A549 (cell line): ENCODE results near the gene FAM20B. TPM values are rescaled to one million over a fixed set of nuclear protein-coding genes. Genes with fewer than 3 reads are reported as not detected.

Experiments used
- ATAC-seq, 2 experiments: fragments of 200-7000 bp in 1 of 2; fragments of >200 bp in 1 of 2; cut with Nextera tagmentation in 1 of 2; cut with Tn5 transposase in 1 of 2; 3 replicates each; pipeline versions ENCODE4 v1.8.0 to v1.9.1; 2018 to 2020; ENCODE audit warnings: mild to moderate bottlenecking in 1 of 2, moderate library complexity in 1 of 2
- CTCF ChIA-PET: fragments of 300-600 bp; sonication (Branson Sonifier 250); formaldehyde crosslinking; extraction: SDS; loops from one replicate; lab custom pipeline; 2021; ENCODE audit warnings: antibody characterized with exemption, inconsistent platforms; lab: Yijun Ruan, JAX
- POLR2A ChIA-PET: fragments of 350-600 bp; formaldehyde crosslinking; extraction: SDS; loops from one replicate; lab custom pipeline; 2021; ENCODE audit warnings: antibody characterized with exemption, inconsistent platforms; lab: Yijun Ruan, JAX
- DNase-seq, 2 experiments: peaks; one replicate each; pipeline versions ENCODE4 v3.0.0 to v3.0.0-alpha.2; 2011 to 2016; ENCODE audit warnings: low read depth in 1 of 2, low spot score in 1 of 2
- FAIRE-seq: peaks from 2 replicates; lab custom pipeline; 2011; peaks lifted over from hg19 to GRCh38; lab: Jason Lieb, UNC
- H3K27ac ChIP-seq, 2 experiments: fragments of >200 bp; sonication (Bioruptor Twin); formaldehyde crosslinking; 3 replicates each; pipeline ENCODE4 v1.5.1; 2016 to 2017
- H3K4me1 ChIP-seq: fragments of >200 bp; sonication (Bioruptor Twin); formaldehyde crosslinking; 3 replicates; pipeline ENCODE4 v1.6.1; 2016
- H3K4me2 ChIP-seq: fragments of >200 bp; sonication (Bioruptor Twin); formaldehyde crosslinking; 3 replicates; pipeline ENCODE4 v1.6.1; 2016
- H3K4me3 ChIP-seq: fragments of >200 bp; sonication (Bioruptor Twin); formaldehyde crosslinking; 3 replicates; pipeline ENCODE4 v1.5.1; 2016
- H3K9me3 ChIP-seq: fragments of >200 bp; sonication (Bioruptor Twin); formaldehyde crosslinking; 3 replicates; pipeline ENCODE4 v1.6.1; 2016
- BHLHE40 ChIP-seq: IDR thresholded peaks from 2 replicates; pipeline ENCODE4 v1.6.1; 2012; ENCODE audit warnings: low read depth, low read length, inconsistent platforms
- CBX8 ChIP-seq: fragments of 200-600 bp; sonication (generic); IDR thresholded peaks from 2 replicates; pipeline ENCODE4 v1.6.1; 2016
- EHMT2 ChIP-seq: fragments of 200-600 bp; sonication (generic); IDR thresholded peaks from 2 replicates; pipeline ENCODE4 v1.6.1; 2016; ENCODE audit warnings: antibody characterized with exemption, low read depth, mild to moderate bottlenecking, moderate library complexity
- ESRRA ChIP-seq: fragments of 150-350 bp; IDR thresholded peaks from 2 replicates; pipeline ENCODE4 v1.6.1; 2014; ENCODE audit warnings: mild to moderate bottlenecking, low read length, borderline replicate concordance
- HMGXB4 ChIP-seq: fragments of 250-450 bp; sonication (Bioruptor Pico); IDR thresholded peaks from 2 replicates; pipeline ENCODE4 v1.5.0; 2021; ENCODE audit warnings: mild to moderate bottlenecking, moderate library complexity, borderline replicate concordance
- HOXA7 ChIP-seq: fragments of 250-450 bp; sonication (Bioruptor Pico); IDR thresholded peaks from 2 replicates; pipeline ENCODE4 v1.5.0; 2020; ENCODE audit warnings: mild to moderate bottlenecking, moderate library complexity
- JUNB ChIP-seq: fragments of >200 bp; sonication (Bioruptor Twin); formaldehyde crosslinking; IDR thresholded peaks from 2 replicates; pipeline ENCODE4 v1.6.1; 2016
- KDM1A ChIP-seq: fragments of 200-600 bp; sonication (generic); IDR thresholded peaks from 2 replicates; pipeline ENCODE4 v1.6.1; 2016; ENCODE audit warnings: low read depth, mild to moderate bottlenecking
- MAFK ChIP-seq: fragments of 450-650 bp; IDR thresholded peaks from 2 replicates; pipeline ENCODE4 v1.6.1; 2014; ENCODE audit not compliant: partially characterized antibody
- MYC ChIP-seq: IDR thresholded peaks from 2 replicates; pipeline ENCODE4 v1.6.1; 2012; ENCODE audit warnings: mild to moderate bottlenecking, inconsistent platforms, low read length, improper control_type of control experiment, borderline replicate concordance
- POLR2A ChIP-seq: IDR thresholded peaks from 2 replicates; pipeline ENCODE4 v1.6.1; 2012; ENCODE audit warnings: mild to moderate bottlenecking, low read length
- RNF2 ChIP-seq: fragments of 200-600 bp; sonication (generic); IDR thresholded peaks from 2 replicates; pipeline ENCODE4 v1.6.1; 2016; ENCODE audit warnings: low read depth, mild to moderate bottlenecking, antibody characterized with exemption, moderate library complexity, borderline replicate concordance
- SREBF2 ChIP-seq: fragments of 450-650 bp; IDR thresholded peaks from 2 replicates; pipeline ENCODE4 v1.6.1; 2014; ENCODE audit warnings: mild to moderate bottlenecking, moderate library complexity
- TP53 ChIP-seq: fragments of 250-450 bp; sonication (Bioruptor Pico); IDR thresholded peaks from 2 replicates; pipeline ENCODE4 v1.5.0; 2021; ENCODE audit warnings: mild to moderate bottlenecking, moderate library complexity
- ZC3H11A ChIP-seq: fragments of 450-650 bp; IDR thresholded peaks from 2 replicates; pipeline ENCODE4 v1.6.1; 2014; ENCODE audit warnings: antibody characterized with exemption, mild to moderate bottlenecking
- WGBS: methylation state at CpG from one replicate; pipeline ENCODE4 v1.1.6; 2017; ENCODE audit errors: missing lambda C conversion rate; 5-methylcytosine and 5-hydroxymethylcytosine counted together
- polyA plus RNA-seq, 4 experiments: library from polyadenylated mRNA; depleted of rRNA in 3 of 4; stranded (reverse); fragments of >200 nt; fragmentation: RNase III in 1 of 4; extraction: RNeasy Plus Mini Kit Qiagen cat#74134 plus additional on column Dnase treatment in 1 of 4; gene quantifications; 2 replicates in 3 of 4; 3 replicates in 1 of 4; pipeline ENCODE4 v1.2.3, GENCODE V29; 2011 to 2017
- TF ChIP-seq, protein P1 (sequence below): IDR thresholded peaks from 2 replicates; pipeline ENCODE4 v1.6.1; 2012; ENCODE audit warnings: low read depth, borderline replicate concordance
- TF ChIP-seq, protein P2 (sequence below): fragments of 250-450 bp; sonication (Bioruptor Pico); IDR thresholded peaks from 2 replicates; pipeline ENCODE4 v1.5.0; 2020; ENCODE audit warnings: low read depth, mild to moderate bottlenecking, moderate library complexity
- TF ChIP-seq, protein P3 (sequence below): fragments of 150-350 bp; IDR thresholded peaks from 2 replicates; pipeline ENCODE4 v1.6.1; 2014; ENCODE audit warnings: low read depth, mild to moderate bottlenecking, low read length

FAM20B gene
- polyA plus RNA-seq, 2 of the 4 experiments (the other 2 are of a cell fraction) = 24.2 to 35.3 TPM

DNA sequence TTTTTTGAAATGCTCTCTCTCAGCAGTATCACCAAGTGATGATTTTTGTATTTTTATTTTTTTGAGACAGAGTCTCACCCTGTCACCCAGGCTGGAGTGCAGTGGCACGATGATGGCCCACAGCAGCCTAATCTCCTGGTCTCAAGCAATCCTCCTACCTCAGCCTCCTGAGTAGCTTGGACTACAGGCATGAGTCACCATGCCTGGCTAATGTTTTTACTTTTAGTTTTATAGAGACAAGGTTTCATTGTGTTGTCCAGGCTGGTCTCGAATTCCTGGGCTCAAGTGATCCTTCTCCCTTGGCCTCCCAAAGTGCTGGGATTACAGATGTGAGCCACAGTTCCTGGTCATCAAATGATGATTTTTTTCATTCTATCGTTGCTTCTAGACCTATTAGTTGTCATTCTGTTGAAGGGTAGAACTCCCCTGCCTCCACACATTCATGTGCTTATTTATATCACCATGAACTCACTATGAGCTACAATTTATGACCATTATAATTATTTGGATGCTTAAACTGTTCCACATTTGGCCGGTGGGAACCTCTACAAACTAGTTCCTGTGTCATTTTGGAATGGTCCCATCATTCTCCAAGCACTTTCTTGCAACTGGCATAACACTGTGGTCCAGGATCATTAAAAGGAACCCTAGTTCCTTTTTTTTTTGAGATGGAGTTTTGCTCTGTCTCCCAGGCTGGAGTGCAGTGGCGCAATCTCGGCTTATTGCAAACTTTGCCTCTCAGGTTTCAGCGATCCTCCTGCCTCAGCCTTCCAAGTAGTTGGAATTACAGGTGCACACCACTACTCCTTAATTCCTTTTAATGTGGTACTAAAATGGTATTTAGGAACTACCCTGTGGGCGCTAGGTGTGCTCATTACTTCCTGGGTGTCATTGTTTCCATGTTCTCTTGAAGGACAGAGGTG lies 35.9 kb downstream of the FAM20B start (continued):
- no peak for TF ChIP-seq MYC
- TF ChIP-seq RNF2 = no peak
- TF ChIP-seq SREBF2 = no peak
- no peak for TF ChIP-seq BHLHE40
- TF ChIP-seq TP53 = no peak
- TF ChIP-seq, protein P1, sequence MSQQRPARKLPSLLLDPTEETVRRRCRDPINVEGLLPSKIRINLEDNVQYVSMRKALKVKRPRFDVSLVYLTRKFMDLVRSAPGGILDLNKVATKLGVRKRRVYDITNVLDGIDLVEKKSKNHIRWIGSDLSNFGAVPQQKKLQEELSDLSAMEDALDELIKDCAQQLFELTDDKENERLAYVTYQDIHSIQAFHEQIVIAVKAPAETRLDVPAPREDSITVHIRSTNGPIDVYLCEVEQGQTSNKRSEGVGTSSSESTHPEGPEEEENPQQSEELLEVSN = peak; percentile 13; the same call in 1 of the 2 replicates
- TF ChIP-seq, protein P2, sequence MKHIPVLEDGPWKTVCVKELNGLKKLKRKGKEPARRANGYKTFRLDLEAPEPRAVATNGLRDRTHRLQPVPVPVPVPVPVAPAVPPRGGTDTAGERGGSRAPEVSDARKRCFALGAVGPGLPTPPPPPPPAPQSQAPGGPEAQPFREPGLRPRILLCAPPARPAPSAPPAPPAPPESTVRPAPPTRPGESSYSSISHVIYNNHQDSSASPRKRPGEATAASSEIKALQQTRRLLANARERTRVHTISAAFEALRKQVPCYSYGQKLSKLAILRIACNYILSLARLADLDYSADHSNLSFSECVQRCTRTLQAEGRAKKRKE = no peak
- no peak for TF ChIP-seq CBX8
- no peak for TF ChIP-seq MAFK
- no peak for TF ChIP-seq POLR2A
- no peak for TF ChIP-seq HOXA7 (CRISPR knock-in tag)
- 0 out of 2 replicates have a peak, but pooled peaks have one; percentile 11 for TF ChIP-seq ZC3H11A
- TF ChIP-seq, all 56 proteins: peak for 6

- Histone ChIP-seq H3K9me3 (no peaks in the 10 kb centered on the region), H3K4me1 (peaks cover 8% of the 10 kb centered on the region), H3K4me2 (no peak overlapping the region), H3K4me3 (no peak overlapping the region), H3K27ac (no peak overlapping the region)
- TF ChIP-seq KDM1A (no peak), EHMT2 (no peak), ESRRA (no peak), BHLHE40 (no peak), HMGXB4 (CRISPR knock-in tag) (no peak)
- TF ChIP-seq, protein P3, sequence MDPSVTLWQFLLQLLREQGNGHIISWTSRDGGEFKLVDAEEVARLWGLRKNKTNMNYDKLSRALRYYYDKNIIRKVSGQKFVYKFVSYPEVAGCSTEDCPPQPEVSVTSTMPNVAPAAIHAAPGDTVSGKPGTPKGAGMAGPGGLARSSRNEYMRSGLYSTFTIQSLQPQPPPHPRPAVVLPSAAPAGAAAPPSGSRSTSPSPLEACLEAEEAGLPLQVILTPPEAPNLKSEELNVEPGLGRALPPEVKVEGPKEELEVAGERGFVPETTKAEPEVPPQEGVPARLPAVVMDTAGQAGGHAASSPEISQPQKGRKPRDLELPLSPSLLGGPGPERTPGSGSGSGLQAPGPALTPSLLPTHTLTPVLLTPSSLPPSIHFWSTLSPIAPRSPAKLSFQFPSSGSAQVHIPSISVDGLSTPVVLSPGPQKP = no peak
- ATAC-seq (no peak), FAIRE-seq (no peak), DNase-seq (no peak)
- POLR2A ChIA-PET = no interaction called here
- CTCF ChIA-PET = no interaction called here
- 97% methylated on average over 4 of the region's 4 CpGs for WGBS
Observed at GRCh38 chr1:179066471-179066870, 40.8 kb downstream of the FAM20B start.

DNA sequence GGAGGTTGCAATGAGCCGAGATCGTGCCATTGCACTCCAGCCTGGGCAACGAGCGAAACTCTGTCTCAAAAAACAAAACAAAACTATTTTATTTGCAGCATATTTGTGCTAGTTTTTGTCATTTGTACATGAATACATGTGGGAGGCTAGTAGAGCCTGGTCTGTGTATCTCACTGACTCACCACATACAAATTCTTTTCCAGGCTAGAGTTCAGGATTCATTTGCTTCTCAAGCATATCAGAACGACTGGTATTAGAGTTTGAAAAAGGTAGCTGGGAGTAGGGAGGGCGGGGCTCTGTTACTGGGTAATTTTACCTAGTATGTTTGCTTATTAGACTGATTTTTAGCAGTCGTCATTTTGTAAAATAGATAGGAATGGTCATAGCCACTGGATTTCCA lies 51.7 kb downstream of the FAM20B start:
- H3K4me2 ChIP-seq = no peak overlapping the region
- H3K4me1 ChIP-seq = peaks cover 12% of the 10 kb centered on the region; the same call in 1 of the 3 replicates
- CTCF ChIA-PET = interaction anchor here (1.1 to 3.7 kb wide), 6 partner anchors 27 to 294 kb away, joined by 4 to 20 read pairs (median 11); partner anchors contain the start of gene SOAT1
- no peak for TF ChIP-seq SREBF2
- no peak for TF ChIP-seq JUNB
- no peak overlapping the region for H3K27ac ChIP-seq
- ATAC-seq (no peak), FAIRE-seq (no peak), DNase-seq (no peak)
- WGBS = 80% methylated on average over 7 of the region's 7 CpGs
- no peak overlapping the region for H3K4me3 ChIP-seq
- H3K9me3 ChIP-seq = no peaks in the 10 kb centered on the region
- POLR2A ChIA-PET = no interaction called here
